Endothelial cell of umbilical vein (primary cell): Measurements from ENCODE around the gene CLDN16. TPM values are rescaled to one million over a fixed set of nuclear protein-coding genes. Genes with fewer than 3 reads are reported as not detected.
A peak's percentile ranks its signal among the peaks of the same experiment; 100 is the strongest.

ENCODE experiments used
- BruUV-seq: library from RNA; stranded (reverse); fragments of 400-500 nt; replicated peaks from 2 replicates; lab custom pipeline; 2021; lab: Mats Ljungman, UMichigan
- CTCF ChIA-PET: fragments of 300-600, 350-600 bp; sonication (Branson Sonifier 250); formaldehyde crosslinking; loops from one replicate; lab custom pipeline; 2021; ENCODE audit warnings: antibody characterized with exemption, inconsistent platforms; lab: Charles Lee
- POLR2A ChIA-PET: fragments of 300-600, 350-600 bp; sonication (Branson Sonifier 250); formaldehyde crosslinking; loops from one replicate; lab custom pipeline; 2021; ENCODE audit warnings: antibody characterized with exemption, inconsistent platforms; lab: Charles Lee
- DNase-seq: peaks from one replicate; pipeline ENCODE4 v3.0.0-alpha.2; 2011; ENCODE audit warnings: low read depth, low spot score
- FAIRE-seq: peaks from 2 replicates; lab custom pipeline; 2011; peaks lifted over from hg19 to GRCh38; lab: Jason Lieb, UNC
- H2AFZ ChIP-seq: 2 replicates; pipeline ENCODE4 v1.6.0; 2012; ENCODE audit warnings: low read depth, low read length, control low read depth, inconsistent platforms
- H3K27ac ChIP-seq: 2 replicates; pipeline ENCODE4 v1.5.1; 2011; ENCODE audit warnings: low read depth, mild to moderate bottlenecking, control low read depth, low read length, moderate library complexity; ENCODE audit not compliant: insufficient read depth
- H3K27me3 ChIP-seq, 2 experiments: 2 replicates each; pipeline versions ENCODE4 v1.6.0 to v1.6.1; 2011; ENCODE audit warnings: low read length in 2 of 2, mixed read lengths in 1 of 2; ENCODE audit not compliant: control insufficient read depth in 2 of 2, insufficient read depth in 2 of 2
- H3K36me3 ChIP-seq, 2 experiments: 2 replicates in 1 of 2; 3 replicates in 1 of 2; pipeline ENCODE4 v1.5.1; 2011; ENCODE audit warnings: low read length in 2 of 2, mild to moderate bottlenecking in 1 of 2, moderate library complexity in 1 of 2; ENCODE audit not compliant: control insufficient read depth in 2 of 2, insufficient read depth in 2 of 2; ENCODE audit errors: extremely low read depth in 1 of 2
- H3K4me1 ChIP-seq: 3 replicates; pipeline ENCODE4 v1.5.1; 2011; ENCODE audit warnings: mild to moderate bottlenecking, low read length; ENCODE audit not compliant: control insufficient read depth, insufficient read depth; ENCODE audit errors: extremely low read depth
- H3K4me2 ChIP-seq: 2 replicates; pipeline ENCODE4 v1.6.1; 2011; ENCODE audit warnings: low read length, control low read depth, mixed read lengths; ENCODE audit not compliant: insufficient read depth
- H3K4me3 ChIP-seq, 3 experiments: fragments of 200-600 bp in 1 of 3; sonication (generic), shearing (Covaris generic) in 1 of 3; replicated peaks in 1 of 3; 2 replicates each; pipeline ENCODE4 v1.5.1; 2011 to 2016; ENCODE audit warnings: control low read depth in 3 of 3, low read length in 3 of 3, mild to moderate bottlenecking in 2 of 3, inconsistent platforms in 1 of 3, low read depth in 1 of 3, moderate library complexity in 1 of 3; ENCODE audit not compliant: insufficient read depth in 1 of 3
- H3K79me2 ChIP-seq: 2 replicates; pipeline ENCODE4 v1.6.0; 2012; ENCODE audit warnings: low read length, inconsistent platforms; ENCODE audit not compliant: control insufficient read depth, insufficient read depth
- H3K9ac ChIP-seq: replicated peaks from 2 replicates; pipeline ENCODE3; 2011; ENCODE audit warnings: low read length, control low read depth; ENCODE audit not compliant: insufficient read depth; ENCODE audit errors: extremely low read depth
- H3K9me1 ChIP-seq: replicated peaks from 3 replicates; pipeline ENCODE4 v1.6.0; 2011; ENCODE audit warnings: mild to moderate bottlenecking, low read length; ENCODE audit not compliant: control insufficient read depth, insufficient read depth; ENCODE audit errors: extremely low read depth
- H3K9me3 ChIP-seq: replicated peaks from 2 replicates; pipeline ENCODE4 v1.5.1; 2012; ENCODE audit warnings: low read length, inconsistent platforms; ENCODE audit not compliant: control insufficient read depth, insufficient read depth
- H4K20me1 ChIP-seq: replicated peaks from 2 replicates; pipeline ENCODE3; 2011; ENCODE audit warnings: mild to moderate bottlenecking, low read length; ENCODE audit not compliant: control insufficient read depth, insufficient read depth; ENCODE audit errors: extremely low read depth
- FOS ChIP-seq: IDR thresholded peaks from 2 replicates; pipeline ENCODE4 v1.6.1; 2011; ENCODE audit warnings: mild to moderate bottlenecking, low read length, moderate library complexity, borderline replicate concordance; ENCODE audit not compliant: insufficient read depth
- GATA2 ChIP-seq: IDR thresholded peaks from 2 replicates; pipeline ENCODE4 v1.7.0; 2011; ENCODE audit warnings: low read depth, mild to moderate bottlenecking, moderate library complexity, mixed read lengths, low read length; ENCODE audit not compliant: insufficient read length, insufficient read depth
- JUN ChIP-seq: IDR thresholded peaks from 2 replicates; pipeline ENCODE4 v1.6.1; 2011; ENCODE audit warnings: borderline replicate concordance, low read depth; ENCODE audit not compliant: insufficient read length, insufficient read depth
- MYC ChIP-seq: IDR thresholded peaks from one replicate; pipeline ENCODE4 v1.6.1; 2011; ENCODE audit warnings: mild to moderate bottlenecking, low read depth, low read length
- POLR2A ChIP-seq: IDR thresholded peaks from 2 replicates; pipeline ENCODE4 v1.6.1; 2012; ENCODE audit warnings: low read depth, mild to moderate bottlenecking, control low read depth, low read length
- POLR2AphosphoS5 ChIP-seq: IDR thresholded peaks from 2 replicates; pipeline ENCODE4 v1.6.1; 2012; ENCODE audit warnings: low read depth, mild to moderate bottlenecking, control low read depth, low read length, moderate library complexity; ENCODE audit not compliant: insufficient read depth
- dilution Hi-C: fragments of 300-500 bp; cut with MboI; formaldehyde crosslinking; loops from one replicate; pipeline ENCODE4 v1.15.0; 2019; ENCODE audit warnings: low sequenced_read_pairs; ENCODE audit not compliant: extremely low pct_ligation_motif_present
- intact Hi-C: fragments of 100-400 bp; cut with micrococcal nuclease; formaldehyde crosslinking; loops from one replicate; pipeline ENCODE4 v1.10.0; 2022
- polyA plus RNA-seq, 4 experiments: library from polyadenylated mRNA; depleted of rRNA in 3 of 4; stranded (reverse) in 3 of 4; unstranded in 1 of 4; fragments of >200 nt; gene quantifications; 2 replicates each; pipeline versions ENCODE4 v1.2.1 to v1.2.3, GENCODE V29; 2011 to 2012; ENCODE audit warnings: missing spikeins in 1 of 4
- total RNA-seq: library from RNA; stranded (reverse); gene quantifications from 2 replicates; pipeline ENCODE4 v1.2.3, GENCODE V29; 2021

The CLDN16 gene
- total and polyA plus RNA-seq, 2 donors (not counting 3 experiments of a cell fraction or from before 2014, with no cell fraction given) = 0.01 TPM; not detected in 1

GRCh38 chr3:190444576-190445145 is 56.7 kb downstream of the CLDN16 start:
- ChIA-PET POLR2A (no interaction called here), CTCF (interaction anchor here (2.0 to 3.6 kb wide), 4 partner anchors 12 to 477 kb away, joined by 5 to 36 read pairs (median 18); partner anchors contain the start of gene CLDN1)
- FAIRE-seq = no peak

DNA sequence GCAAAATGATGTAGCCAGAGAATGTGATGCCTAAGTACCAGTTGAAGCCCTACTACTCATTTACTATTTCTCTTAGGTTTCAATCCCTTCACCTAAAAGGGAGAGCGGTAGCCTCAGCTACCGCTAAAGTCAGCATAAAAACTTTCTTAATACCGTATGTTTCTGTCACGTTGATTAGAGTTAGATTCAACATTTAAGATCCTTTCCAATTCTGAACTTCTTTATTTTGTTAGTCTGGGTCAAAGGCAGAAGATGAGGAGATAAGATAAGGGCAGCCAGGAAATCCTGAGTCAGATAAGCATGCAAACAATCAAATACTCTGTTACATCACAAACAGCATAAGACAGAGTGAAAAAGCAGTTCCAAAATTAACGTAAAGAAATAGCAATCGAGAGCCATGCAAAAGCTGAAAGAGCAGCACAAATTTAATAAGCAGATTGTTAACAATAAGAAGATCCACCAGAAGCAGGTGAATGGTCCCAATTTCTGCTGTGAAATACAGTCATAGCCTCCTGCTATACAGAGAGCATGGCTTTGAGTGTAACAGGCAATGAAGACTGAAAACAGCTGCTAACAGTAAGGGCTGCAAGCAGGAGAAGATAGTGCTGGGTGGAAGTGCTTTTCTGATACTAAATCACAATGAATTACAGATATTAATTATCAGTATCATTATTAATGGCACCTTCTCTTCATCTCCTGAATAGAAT is 58.8 kb downstream of the CLDN16 start:
- Histone ChIP-seq H3K79me2 (no peaks in the 10 kb centered on the region), H3K27ac (no peak overlapping the region), H3K4me1 (peaks cover 4% of the 10 kb centered on the region), H3K4me3 (no peak overlapping the region), H2AFZ (no peak overlapping the region), H3K9me3 (no peaks in the 10 kb centered on the region), H3K27me3 (peaks cover 8 to 11% of the 10 kb centered on the region in 2 experiments), H3K9ac (no peak overlapping the region), H4K20me1 (no peaks in the 10 kb centered on the region), H3K9me1 (no peaks in the 10 kb centered on the region), H3K4me2 (peak overlapping the region; percentile 16), H3K36me3 (no peaks in the 10 kb centered on the region)
- FAIRE-seq (no peak), DNase-seq (peak; percentile 11)
- no TSS peak for BruUV-seq
- ChIA-PET CTCF (interaction anchor here (1.3 to 1.9 kb wide), 2 partner anchors 22 to 124 kb away, joined by 3 to 5 read pairs; partner anchors contain the start of gene CLDN1), POLR2A (no interaction called here)
- intact Hi-C loops (no loop called here), dilution Hi-C loops (no loop called here)
- TF ChIP-seq GATA2 (peak; percentile 82), MYC (no peak), POLR2A (no peak)

More at GRCh38 chr3:190444576-190445145, 56.7 kb downstream of the CLDN16 start:
- H3K4me2 ChIP-seq = no peak overlapping the region
- TF ChIP-seq MYC = no peak
- TF ChIP-seq FOS = no peak
- no peak for TF ChIP-seq POLR2AphosphoS5
- no peak for TF ChIP-seq JUN
- H3K9ac ChIP-seq = no peak overlapping the region
- no peaks in the 10 kb centered on the region for H3K79me2 ChIP-seq
- H3K9me1 ChIP-seq = no peaks in the 10 kb centered on the region
- no peak for DNase-seq
- peaks cover 7 to 13% of the 10 kb centered on the region in 2 experiments for H3K27me3 ChIP-seq
- no peaks in the 10 kb centered on the region for H3K36me3 ChIP-seq
- no peaks in the 10 kb centered on the region for H3K9me3 ChIP-seq
- dilution Hi-C loops (no loop called here), intact Hi-C loops (loop anchor here (5.0 kb wide), 1 partner anchor 482 kb away; no protein-coding TSS in a partner anchor)
- no peak overlapping the region for H3K27ac ChIP-seq
- H2AFZ ChIP-seq = no peak overlapping the region
- H3K4me3 ChIP-seq = no peak overlapping the region
- H4K20me1 ChIP-seq = no peaks in the 10 kb centered on the region
- H3K4me1 ChIP-seq = peaks cover 4% of the 10 kb centered on the region
- BruUV-seq = no TSS peak
